DND-41 (cell line): ENCODE results near the gene SRRM2.

Source experiments
- CTCF ChIP-seq: IDR thresholded peaks from 2 replicates; pipeline ENCODE4 v1.5.1; 2012; ENCODE audit warnings: borderline replicate concordance, low read length, moderate library complexity, mild to moderate bottlenecking; ENCODE audit not compliant: poor library complexity, severe bottlenecking; ENCODE audit errors: extremely low read depth
- EZH2 ChIP-seq: IDR thresholded peaks from 3 replicates; pipeline ENCODE4 v1.6.1; 2012; ENCODE audit warnings: borderline replicate concordance, low read depth, mild to moderate bottlenecking, moderate library complexity, low read length, inconsistent platforms; ENCODE audit not compliant: severe bottlenecking

GRCh38 chr16:2782583-2783351, 30.3 kb downstream of the SRRM2 start:
- TF ChIP-seq CTCF (no peak), EZH2 (no peak)
